Stimulated activated CD4-positive, alpha-beta T cell treated with anti-CD3 and anti-CD28 coated beads, Interleukin-15, amount 100 ng/mL, for 1 hour (primary cell): Measurements from ENCODE around the gene EEF1G.
"Not testable (repeated sequence)": the region's sequence is repeated elsewhere in the genome, so short reads cannot be mapped to it uniquely, and the experiment has no call there.

Experiments
- DNase-seq, 2 donors: peaks; one replicate each; pipeline ENCODE4 v3.0.0-alpha.2; 2020; ENCODE audit warnings: low read depth in 1 of 2, low spot score in 1 of 2

EEF1G gene

DNA sequence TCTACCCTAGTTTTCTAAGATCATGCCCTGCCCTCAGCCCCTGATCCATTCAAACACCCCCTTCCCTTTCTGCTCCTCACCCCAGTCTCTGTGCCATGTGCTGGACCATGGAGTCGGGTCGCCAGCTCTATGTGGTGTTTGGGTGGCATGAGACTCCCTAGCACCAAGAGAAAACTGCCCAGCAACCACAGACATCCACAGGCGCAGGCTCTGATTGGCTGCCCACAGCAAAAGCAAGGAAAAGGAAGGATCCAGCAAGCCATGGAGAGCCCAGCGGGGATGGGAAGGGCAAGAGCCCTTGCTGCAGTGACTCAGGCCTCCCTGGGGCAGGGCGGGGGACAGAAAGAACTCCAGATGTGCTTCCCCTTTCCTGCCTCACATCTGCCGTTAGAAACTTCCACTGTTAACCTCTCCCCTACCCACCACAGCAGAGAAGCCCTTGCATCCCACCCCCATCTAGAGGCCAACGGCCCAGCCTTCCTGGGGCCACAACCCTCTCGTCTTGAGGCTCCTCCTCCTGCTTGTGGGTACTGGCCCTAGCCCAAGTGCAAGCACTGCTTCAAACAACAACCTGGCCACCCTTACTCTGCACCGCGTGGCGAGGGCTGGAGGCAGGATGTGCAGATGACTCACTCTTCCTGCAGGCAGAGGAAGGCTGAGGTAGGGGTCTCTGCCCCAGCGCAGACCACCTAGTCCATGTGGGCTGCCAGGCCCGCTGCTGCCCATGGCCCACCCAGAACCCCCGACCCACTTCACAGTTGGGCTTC lies 17.4 kb downstream of the EEF1G start:
- DNase-seq = peak in 1 of 2 donors; percentile 67

DNA sequence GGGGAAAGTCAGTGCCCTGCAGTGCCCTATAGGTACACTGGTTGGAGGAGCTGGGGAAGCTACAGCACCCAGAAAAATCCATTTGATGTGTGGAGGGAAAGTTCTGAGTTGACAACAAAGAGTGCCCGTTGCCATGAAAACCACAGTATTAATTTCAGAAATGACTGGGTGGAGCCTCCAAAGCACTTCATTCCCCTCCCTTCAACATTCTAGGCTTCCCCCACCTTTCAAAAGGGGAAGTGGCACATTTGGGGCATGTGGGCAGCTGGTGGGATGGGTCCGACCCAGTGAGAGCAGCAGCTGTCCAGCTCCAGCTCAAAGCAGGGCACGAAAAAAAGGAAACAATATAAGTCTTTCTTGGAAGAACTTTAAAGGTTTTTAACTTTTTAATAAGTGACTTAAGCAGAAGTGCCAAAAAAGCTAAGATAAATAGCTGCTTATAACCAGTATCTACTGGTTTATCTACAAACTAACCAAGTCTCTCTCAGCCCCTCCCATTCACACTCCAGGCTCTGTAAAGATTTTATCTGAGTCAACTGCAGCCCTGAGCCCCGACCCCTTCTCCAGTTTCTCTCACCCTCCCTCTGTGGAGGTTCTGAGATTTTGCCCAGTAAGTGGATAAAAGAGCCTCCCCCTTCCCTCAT lies 18.1 kb downstream of the EEF1G start:
- DNase-seq = no peak

DNA sequence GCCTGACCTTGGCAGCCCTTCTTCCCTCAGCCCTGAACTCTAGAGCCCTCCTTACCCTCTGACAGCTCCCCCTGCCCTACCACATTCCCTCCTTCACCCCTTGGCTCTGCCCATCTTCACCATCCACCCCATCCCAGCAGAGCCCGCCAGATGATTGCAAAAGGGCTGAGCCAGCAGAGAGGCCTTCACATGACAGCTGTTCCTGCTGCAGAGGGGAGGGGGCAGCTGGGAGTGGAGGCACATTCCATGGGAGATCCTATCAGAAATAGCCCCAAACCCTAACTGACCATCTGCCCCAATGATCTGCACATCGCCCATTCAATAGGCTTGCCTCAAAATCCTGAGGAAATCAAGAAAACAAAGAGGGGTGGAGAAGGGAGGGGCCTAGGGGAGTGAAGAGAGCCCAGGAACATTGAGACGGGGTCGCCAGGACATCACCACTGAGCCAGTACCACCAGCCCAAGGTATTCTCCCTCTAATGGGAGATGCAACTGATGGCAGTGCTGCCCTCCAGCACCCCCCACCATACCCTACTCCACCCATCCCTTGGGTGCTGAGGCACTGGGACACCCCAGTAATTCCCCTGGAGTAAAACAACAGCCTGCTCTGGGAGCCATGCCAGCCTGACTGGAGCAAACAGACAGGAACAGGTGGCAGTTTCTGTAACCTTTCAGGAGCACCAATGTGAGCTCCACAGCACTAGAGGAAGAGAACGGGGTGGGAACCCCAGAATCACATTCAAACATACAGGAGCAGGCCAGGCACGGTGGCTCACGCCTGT lies 19.1 kb downstream of the EEF1G start:
- no peak for DNase-seq

DNA sequence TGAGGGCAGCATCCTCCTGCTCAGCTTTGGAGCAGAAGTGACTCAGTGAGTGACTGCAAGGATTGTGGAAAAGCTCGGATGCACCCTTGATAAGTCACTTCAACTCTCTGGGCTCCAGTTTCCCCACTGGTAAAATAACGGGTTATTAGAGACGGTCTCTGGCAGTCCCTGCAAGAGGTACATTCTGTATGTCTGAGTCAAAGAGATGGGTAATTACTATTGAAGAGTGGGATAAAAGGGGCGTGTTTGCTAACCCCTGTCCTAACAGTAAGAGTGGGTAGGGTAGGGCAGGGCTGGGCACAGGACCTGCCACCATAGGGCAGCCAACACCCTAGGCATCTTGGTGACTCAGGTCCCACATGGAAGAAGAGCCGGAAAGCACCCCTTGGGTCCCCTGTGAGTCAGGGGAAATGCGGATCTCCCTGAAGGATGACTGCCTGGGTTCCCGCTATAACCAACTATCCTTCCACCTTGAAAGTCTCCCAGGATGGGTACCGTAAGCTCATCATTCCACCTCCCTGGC lies 19.8 kb downstream of the EEF1G start:
- no peak for DNase-seq

DNA sequence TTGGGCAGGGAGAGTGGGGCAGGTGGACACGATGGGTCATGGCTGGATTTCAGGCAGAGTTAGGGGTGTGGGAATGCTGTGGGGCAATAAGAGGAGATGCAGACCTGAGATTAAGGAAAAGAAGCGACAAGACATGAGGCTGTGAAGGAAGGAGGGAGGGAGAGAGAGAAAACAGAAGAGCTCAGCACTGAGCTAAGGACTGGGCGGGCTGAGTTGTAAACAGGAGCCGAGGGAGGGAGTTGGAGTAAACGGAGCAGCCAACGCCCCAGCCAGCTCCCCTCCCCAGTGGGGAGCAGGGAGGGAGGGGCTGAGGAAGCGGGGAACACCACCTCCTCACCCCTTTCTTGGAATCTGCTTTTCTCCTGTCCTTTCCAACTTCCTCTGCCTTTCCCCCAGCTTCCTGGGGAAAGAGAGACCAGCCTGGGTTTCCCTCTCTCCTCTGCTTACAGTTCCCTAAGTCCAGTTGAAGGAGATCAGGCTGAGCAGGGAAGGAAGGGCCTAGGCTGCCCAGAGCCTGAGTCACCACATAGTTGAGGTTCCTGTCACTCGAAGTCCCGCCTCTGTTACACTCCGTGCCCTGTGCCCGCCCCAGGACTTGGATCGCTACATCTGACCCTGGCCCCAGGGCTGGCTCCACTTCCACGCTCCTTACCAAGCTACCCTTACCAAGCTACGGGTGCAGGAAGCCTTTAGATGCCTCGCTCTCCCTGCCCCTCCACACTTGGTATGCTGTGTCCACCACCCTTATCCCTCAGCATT lies 20.4 kb downstream of the EEF1G start:
- peak in 1 of 2 donors; percentile 48 for DNase-seq

DNA sequence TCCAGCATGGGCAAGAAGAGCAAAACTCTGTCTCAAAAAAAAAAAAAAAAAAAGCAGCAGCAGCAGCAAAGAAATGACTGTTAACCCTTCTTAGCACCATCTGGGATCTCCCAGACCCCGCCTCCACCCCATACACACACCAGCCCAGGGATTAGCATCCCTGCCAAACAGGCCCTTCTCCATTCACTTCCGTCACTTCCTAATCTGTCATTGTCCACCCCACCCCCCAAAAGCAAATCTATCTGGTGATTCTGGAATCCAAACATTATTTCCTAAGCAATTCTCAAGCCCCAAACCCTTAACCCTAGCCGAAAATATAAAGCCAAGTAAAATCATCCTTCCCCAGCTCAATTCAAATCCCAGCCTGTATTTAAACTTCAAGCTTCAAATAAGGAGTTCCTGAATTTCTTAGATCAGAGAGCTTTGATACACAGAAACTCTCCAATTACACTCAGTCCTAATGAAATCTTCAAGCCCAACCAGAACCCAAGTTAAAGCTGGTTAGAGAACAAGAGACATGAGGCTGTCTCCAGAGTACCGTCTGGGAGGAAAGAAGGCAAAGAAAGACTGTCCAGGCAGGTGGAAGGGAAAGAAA lies 21.1 kb downstream of the EEF1G start:
- no peak for DNase-seq

DNA sequence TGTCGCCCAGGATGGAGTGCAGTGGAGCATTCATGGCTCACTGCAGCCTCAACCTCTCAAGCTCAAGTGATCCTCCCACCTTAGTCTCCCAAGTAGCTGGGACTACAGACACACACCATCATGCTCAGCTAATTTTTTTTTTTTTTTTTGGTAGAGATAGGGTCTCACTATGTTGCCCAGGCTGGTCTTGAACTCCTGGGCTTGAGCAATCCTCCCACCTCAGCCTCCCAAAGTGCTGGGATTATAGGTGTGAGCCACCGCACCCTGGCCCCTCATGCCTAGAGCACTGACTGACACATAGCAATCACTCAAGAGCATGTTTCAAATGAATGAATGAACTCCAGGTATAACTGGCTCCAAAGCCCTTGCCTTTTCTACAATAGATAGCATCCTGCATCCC lies 23.2 kb downstream of the EEF1G start:
- not testable (repeated sequence) for DNase-seq

DNA sequence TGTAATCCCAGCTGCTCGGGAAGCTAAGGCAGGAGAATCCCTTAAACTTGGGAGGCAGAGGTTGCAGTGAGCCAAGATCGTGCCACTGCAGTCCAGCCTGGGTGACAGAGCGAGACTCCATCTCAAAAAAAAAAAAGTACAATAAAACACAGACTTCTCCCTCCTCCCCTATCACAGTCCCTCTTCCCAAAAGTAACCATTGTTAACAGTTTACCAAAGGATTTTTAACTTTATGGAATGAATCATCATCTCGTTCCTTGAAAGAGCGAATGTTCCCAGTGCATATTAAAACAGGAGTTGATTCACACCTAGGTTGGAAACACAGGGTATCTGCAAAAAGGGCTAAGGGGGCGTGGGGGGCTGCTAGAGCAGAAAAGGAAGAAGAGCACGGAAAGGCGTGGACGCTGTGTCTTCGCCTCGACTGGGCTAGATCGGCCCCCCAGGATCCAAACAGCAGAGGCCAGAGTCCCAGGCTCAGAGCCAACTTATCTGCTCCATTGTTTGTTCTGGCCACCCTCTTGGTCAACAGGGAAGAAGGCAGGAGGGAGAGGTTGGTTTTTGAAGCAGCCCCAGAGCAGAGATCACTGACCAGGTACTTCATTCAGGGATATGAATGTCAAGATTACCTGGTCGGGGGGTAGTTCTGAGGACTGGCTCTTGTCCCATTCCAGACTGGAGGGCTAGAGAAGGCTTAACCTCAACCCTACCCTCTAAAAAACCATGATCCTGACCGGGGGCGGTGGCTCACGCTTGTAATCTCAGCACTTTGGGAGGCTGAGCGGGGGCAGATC lies 25.0 kb downstream of the EEF1G start:
- DNase-seq = no peak

DNA sequence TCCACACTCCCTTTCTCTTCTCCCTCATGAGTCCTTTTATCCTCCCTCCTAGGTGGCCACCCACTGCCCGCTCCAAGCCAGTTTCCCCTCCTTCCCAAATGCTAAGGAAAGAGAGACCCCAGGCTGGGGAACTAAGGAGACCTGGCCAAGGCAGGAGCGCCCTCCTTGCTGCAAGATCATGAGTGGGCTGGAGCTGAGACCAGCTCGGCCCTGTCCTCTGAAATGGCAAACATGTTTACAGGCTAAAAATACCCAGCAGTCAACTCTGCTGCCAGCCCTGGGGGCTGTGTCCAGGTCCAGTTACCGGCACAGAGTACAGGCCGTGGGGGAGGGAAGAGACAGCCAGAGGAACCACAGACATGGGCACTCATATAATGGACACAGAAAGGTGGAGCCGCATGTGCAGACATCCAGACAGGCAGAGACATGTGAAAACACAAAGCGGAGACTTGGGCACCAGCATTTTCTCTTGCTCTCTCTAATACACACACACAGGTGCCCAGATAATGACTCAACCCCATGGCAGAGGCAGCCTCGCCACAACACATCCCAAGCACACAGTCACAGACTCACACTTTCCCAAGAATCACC lies 25.9 kb downstream of the EEF1G start:
- no peak for DNase-seq

DNA sequence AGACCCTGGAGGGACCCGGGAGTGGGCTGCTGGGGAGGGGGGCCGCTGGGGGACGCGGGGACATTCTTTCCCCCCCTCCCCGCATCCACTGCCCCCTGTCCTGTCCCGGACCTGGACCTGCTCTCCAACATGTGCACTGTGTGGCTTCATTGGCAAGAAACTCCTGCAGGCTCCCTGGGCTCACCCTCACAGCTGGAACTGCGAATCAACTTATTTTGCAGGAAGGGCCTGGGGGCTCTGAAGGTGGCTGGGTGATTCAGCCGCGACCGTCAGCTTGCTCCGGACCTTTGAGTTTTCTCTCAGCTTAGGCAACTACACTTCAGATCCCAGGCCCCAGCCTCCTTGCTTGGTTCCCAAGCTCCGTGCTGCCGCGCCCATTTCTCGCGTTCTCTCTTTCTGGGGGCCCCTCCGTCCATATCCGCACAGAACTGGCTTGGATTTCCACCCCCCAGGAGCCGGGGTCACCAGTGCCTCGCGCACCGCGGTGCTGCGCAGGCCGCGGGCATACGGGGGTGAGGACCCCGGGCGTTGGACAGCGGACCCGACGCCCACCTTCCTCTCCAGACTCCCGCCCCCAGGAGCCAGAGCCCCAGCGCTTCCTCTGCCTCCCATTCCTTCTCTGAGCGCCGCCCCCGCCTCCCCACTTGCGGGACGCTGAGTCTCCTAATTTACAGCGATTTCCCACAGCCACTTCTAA lies 26.6 kb downstream of the EEF1G start:
- DNase-seq = no peak

DNA sequence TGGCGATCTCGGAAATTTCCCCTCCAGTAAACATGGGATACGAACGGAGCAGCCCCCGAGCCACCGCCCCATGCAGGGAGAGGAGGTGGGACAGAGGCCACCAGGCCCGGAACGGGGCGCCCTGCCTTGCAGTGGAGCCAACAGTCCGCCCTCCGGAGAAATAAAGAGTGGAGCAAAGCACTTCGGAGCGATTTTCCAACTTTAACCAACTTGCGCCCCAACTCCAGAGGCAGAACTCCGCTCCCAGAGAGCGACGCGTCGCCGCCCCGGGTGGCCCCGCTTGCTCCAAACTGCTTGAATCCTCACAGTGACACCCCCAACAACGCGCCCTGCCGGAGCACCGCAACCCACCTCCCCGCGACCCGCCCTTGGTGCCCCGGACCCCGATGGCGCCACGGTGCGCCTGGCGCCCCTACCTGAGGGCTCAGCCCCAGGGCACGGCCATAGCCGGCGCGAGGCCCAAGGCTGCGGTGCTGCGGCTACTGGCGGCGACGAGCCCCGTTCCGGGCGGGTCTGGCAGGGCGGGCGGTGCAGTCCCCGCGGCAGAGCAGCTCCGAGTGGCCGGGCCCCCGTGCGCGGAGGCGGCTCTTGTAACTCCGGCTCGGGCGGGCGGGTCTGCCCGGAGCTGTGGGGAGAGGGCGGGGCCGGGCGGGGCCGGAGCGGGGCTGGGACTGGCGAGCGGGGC lies 27.3 kb downstream of the EEF1G start, which contains the start of gene AHNAK:
TSS of gene AHNAK (minus strand) at position 563 of the 685 bp plus-strand sequence. CDS start 10,708 bp downstream, outside the sequence.
- DNase-seq = peak; percentile 43 to 47

DNA sequence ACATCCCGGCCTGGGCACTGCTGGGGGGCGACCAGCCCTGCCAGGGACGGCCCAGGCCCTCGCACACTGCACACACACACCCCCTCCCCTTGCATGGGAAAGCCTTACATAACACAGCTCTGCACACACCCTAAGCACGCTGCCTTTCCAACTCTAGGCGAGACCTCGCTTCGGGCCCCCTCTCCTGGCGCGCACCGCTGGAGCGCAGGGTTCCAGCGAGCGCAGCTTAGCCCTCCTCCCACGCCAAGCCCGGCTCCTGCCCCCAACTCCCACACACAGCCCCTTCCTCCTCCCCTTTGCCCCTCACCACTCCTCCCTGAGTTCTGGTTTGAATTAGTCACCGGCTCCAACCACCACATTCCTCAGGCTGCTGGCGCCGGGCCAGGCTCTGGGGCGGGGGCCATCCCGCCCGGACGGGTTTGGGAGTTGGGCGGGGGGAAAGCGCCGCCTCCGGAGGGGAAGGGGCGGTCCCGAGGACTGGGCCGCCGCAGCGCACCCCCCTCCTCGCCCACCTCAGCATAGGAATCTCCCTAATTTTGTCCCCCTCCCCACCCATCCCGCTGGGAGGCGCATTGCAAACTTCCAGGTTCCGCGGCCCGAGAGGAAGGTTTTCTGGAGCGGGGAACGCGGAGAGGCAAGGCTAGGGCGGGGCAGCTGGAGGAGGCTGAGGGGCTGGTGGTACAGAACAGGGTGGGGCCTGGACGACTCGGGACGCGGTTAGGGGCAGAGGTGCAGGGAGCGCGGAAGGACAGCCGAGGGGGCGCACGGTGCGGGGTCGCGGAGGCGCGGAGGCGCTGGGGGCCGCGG lies 28.1 kb downstream of the EEF1G start:
- peak in 1 of 2 donors; percentile 50 for DNase-seq

DNA sequence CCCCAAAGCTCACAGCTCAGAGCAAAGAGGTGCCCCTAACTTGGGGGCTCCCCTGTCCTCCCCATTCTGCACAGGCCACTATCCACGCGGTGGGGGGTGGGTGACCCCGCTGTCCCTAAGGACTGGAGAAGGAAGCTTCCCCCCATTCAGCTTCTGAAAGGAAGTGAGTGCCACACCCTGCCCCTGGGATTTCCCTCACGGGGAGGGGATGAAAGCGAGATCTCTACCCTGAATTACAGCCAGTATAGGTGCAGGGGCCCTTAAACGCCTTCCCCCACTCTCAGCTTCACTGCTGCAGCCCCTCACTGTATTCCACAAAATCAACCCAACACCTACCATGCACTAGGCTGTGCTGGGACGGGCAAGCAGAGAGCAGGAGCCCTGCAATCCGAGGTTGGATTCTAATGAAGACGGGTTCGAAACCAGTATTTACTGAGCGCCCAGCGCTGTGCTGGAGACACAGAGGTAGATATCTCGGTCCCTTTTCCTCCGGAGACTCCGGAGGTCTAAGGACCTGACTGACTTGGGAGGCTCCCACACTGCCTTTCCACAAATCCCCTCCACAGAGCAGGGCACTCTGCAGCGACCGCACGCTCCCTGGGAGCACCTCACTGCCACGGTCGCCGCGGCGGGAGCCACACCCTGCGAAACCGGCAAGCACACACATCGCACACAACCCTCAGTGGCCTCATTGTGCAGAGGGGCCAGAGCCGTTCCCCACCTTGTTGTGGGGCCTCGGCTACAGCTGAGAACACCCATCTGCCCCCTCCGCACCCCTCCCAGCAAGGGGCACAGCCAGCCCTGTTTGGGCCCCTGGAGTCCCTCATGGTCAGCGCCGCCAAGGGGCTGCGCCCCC lies 28.9 kb downstream of the EEF1G start:
- DNase-seq = no peak

DNA sequence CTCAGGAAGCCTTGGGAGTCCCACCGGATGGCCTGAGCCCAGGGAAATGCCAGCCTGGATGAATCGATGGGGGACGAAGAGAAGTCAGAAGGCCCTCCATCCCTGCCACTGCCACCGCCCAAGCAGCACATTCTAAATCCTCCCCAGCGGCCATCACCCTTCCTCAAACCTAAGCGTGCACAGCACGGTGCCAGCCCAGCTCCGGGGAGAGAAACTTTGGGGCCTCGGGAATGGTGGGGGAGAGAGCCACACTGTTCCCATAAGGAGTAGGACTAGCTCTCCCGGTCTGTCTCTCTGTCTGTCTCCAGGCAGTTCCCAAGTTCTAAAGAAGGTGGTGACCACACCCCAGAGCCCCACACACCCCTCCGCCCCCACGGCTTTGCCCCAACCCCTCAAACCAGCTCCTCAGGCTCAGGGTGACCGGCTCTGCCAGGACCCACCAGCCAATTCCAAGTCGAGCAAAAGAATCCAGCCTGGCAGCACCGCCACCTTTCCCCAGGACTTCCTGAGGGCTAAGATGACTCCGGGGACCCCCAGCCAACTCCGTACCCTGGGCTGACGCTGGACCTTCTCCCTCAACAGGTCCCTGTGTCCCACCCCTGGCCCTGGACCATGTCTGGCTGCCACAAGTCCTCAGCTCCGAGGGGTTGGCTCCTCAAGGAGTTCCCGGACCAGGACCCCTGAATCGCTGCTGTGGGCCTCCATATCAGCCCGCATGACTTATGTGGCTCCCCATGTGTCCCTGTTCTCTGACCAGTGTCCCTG lies 29.8 kb downstream of the EEF1G start:
- DNase-seq = no peak

DNA sequence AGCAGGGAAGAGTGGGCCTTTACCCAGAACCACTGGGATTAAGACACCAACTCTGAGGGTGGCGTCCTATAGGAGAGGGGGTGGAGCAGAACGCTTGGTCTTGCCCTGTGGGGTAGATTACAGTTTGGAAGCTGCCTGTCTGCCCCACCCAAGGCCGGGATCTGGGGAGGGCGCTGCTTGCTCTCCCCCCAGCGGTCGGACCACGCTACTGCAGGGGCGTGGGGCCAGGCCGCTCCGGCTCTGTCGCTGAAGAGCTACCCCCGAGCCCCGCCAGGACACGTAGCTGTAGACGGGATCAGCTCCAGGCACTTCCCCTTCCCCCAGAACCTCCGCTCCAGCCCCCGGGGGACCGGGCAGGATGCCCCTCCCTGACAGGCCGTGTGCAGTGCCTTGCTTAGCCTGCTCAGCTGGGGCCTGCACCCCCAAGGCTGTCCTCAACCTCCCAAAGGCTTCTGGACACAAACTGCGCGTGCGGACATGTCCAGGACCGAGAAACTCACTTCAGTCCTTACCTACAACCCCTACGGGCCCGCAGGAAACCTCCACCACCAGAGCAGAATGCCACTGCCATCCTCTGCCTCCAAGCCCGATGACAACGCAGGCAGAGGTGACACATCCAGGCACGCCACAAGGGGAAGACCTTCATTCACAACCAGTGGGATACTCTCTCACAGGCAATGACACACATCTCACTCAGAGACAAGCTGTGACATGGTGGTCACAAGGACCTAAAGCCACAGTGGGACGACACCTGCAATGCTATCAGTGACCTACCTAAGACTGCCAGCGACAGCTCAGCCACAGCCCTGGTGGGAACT lies 30.7 kb downstream of the EEF1G start:
- peak; percentile 42 to 72 for DNase-seq
